Ascending aorta (tissue), 2 donors: Measurements from ENCODE around the gene CSNK1A1. TPM values are rescaled to one million over a fixed set of nuclear protein-coding genes. Genes with fewer than 3 reads are reported as not detected.

Experiments
- DNase-seq, 2 donors: peaks; one replicate each; pipeline ENCODE4 v3.0.0-alpha.2; 2019; ENCODE audit warnings: low spot score in 2 of 2
- H3K27ac ChIP-seq, 2 donors: fragments of 200-600 bp; sonication (generic); one replicate each; pipeline ENCODE4 v1.5.1; 2016 to 2017; ENCODE audit warnings: mild to moderate bottlenecking in 1 of 2
- H3K27me3 ChIP-seq: fragments of 200-600 bp; sonication (generic); one replicate; pipeline ENCODE4 v1.5.1; 2017
- H3K36me3 ChIP-seq, 2 donors: fragments of 200-600 bp; sonication (generic); one replicate each; pipeline ENCODE4 v1.5.1; 2016
- H3K4me1 ChIP-seq, 2 donors: fragments of 200-600 bp; sonication (generic); one replicate each; pipeline ENCODE4 v1.5.1; 2016 to 2017; ENCODE audit warnings: mild to moderate bottlenecking in 1 of 2
- H3K4me3 ChIP-seq, 2 donors: fragments of 200-600 bp; sonication (generic); one replicate each; pipeline ENCODE4 v1.5.1; 2016 to 2017; ENCODE audit warnings: mild to moderate bottlenecking in 1 of 2
- H3K9me3 ChIP-seq, 2 donors: fragments of 200-600 bp; sonication (generic); one replicate each; pipeline ENCODE4 v1.5.1; 2016
- intact Hi-C: fragments of 100-400 bp; cut with DNase I; formaldehyde crosslinking; loops from one replicate; pipeline ENCODE4 v1.15.1; 2023
- total RNA-seq: library from RNA; depleted of rRNA; stranded (reverse); fragments of >200 nt; gene quantifications from one replicate; pipeline ENCODE4 v1.1.0, GENCODE V29; 2016
- TF ChIP-seq, protein P1 (sequence below), 3 experiments: fragments of 200-600 bp in 2 of 3; fragments of 450-650 bp in 1 of 3; sonication (generic) in 2 of 3; IDR thresholded peaks; one replicate each; pipeline ENCODE4 v1.5.1; 2016 to 2019; ENCODE audit warnings: antibody characterized with exemption in 3 of 3, mild to moderate bottlenecking in 1 of 3, moderate library complexity in 1 of 3

CSNK1A1 gene
- total RNA-seq, 1 donor from 2014 or later: 219 TPM

GRCh38 chr5:149559706-149560105 is 8.5 kb upstream of the CSNK1A1 start:
- Histone ChIP-seq H3K4me3 (no peak overlapping the region), H3K36me3 (no peaks in the 10 kb centered on the region), H3K27ac (no peak overlapping the region), H3K9me3 (no peaks in the 10 kb centered on the region), H3K27me3 (no peaks in the 10 kb centered on the region), H3K4me1 (peaks cover 0 to 25% of the 10 kb centered on the region in 2 donors)
- intact Hi-C loops: loop anchor here (10.0 kb wide), 1 partner anchor 415 kb away; the partner anchor contains the start of gene ABLIM3
- no peak for DNase-seq
- TF ChIP-seq, protein P1, sequence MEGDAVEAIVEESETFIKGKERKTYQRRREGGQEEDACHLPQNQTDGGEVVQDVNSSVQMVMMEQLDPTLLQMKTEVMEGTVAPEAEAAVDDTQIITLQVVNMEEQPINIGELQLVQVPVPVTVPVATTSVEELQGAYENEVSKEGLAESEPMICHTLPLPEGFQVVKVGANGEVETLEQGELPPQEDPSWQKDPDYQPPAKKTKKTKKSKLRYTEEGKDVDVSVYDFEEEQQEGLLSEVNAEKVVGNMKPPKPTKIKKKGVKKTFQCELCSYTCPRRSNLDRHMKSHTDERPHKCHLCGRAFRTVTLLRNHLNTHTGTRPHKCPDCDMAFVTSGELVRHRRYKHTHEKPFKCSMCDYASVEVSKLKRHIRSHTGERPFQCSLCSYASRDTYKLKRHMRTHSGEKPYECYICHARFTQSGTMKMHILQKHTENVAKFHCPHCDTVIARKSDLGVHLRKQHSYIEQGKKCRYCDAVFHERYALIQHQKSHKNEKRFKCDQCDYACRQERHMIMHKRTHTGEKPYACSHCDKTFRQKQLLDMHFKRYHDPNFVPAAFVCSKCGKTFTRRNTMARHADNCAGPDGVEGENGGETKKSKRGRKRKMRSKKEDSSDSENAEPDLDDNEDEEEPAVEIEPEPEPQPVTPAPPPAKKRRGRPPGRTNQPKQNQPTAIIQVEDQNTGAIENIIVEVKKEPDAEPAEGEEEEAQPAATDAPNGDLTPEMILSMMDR (IDR thresholded peaks at IDR 0.05): no peak

DNA sequence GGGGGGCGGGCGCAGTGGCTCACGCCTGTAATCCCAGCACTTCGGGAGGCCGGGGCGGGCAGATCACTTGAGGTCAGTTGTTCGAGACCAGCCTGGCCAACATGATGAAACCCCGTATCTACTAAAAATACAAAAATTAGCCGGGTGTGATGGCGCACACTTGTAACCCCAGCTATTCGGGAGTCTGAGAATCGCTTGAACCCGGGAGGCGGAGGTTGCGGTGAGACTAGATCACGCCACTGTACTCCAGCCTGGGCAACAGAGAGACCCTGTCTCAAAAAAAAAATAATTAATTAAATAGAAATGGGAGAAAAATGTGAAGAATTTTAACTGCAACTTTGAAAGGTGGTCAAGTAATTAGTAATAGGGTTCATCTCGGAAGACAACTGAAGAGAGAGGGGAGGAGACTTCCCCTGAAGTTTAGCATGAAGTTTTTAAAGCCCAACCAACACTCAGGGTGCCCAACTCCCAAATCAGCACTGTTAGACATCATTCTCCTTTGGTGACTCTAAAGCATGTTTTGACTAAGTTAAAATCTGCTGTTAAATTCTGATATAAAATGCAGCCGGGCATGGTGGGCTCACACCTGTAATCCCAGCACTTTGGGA is 1.4 kb upstream of the CSNK1A1 start:
- intact Hi-C loops: no loop called here

DNA sequence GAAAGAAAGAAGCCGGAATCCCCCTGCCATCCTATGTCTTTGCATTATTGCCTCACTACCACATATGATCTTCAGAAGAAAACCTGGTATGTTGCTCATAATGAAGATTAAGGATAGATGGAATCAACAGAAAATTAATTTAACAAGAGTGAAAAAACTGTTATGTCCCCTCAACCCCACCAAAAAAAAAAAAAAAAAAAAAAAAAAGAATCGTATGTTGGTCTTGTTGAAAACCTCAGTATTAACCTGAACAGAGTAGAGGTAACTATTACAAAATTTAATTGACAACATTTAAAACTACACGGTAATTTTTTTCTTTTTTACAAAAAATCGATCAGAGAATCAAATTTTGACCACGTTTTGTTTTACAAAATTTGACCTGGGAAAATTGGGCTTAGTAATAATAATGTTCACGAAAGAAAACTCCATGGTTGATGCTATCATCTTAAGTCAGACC is 827 bp upstream of the CSNK1A1 start:
- TF ChIP-seq, protein P1 (IDR thresholded peaks at IDR 0.05): no peak
- Histone ChIP-seq H3K9me3 (no peaks in the 10 kb centered on the region), H3K4me1 (peaks cover 7 to 23% of the 10 kb centered on the region in 2 donors), H3K36me3 (peaks cover 4 to 10% of the 10 kb centered on the region in 2 donors), H3K27me3 (no peaks in the 10 kb centered on the region), H3K27ac (peak overlapping the region; percentile 95 to 98), H3K4me3 (peak overlapping the region; percentile 81 to 96)
- intact Hi-C loops: no loop called here
- DNase-seq: no peak

More for the DNA sequence above, 1.4 kb upstream of the CSNK1A1 start:
- Histone ChIP-seq H3K4me3 (no peak overlapping the region), H3K27me3 (no peaks in the 10 kb centered on the region), H3K4me1 (peaks cover 6 to 17% of the 10 kb centered on the region in 2 donors), H3K9me3 (no peaks in the 10 kb centered on the region), H3K27ac (peak overlapping the region in 1 of 2 donors; percentile 95), H3K36me3 (peaks cover 4 to 8% of the 10 kb centered on the region in 2 donors)
- no peak for DNase-seq
- TF ChIP-seq, protein P1 (IDR thresholded peaks at IDR 0.05): no peak

DNA sequence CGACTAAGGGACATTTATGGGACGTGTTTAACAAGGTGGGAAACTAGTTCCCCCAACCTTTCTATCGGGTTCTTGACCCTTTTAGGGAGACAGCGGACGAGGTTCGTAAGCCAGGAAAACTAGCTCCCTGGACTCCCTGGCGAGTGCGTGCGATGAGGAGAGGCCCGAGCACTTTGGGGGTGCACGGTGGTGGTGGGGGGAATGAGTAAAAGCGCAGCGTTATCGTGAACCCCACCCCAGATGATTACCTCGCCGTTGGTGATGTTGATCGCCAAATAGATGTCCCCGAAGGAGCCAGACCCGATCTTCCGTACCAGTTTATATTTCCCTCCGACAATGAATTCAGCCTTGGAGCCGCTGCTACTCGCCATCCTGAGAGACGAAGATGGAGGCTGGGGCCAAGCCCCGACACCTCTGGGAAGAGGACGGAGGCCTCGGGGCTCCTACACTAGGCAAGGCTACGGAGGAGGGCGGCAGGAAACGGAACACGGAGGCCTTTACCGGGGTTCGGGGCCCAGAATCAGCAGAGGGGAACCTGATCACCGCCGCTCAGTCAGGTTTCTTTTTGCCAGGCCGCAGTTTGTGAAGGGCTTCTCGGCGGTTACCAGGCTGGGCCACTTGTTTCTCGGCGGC is 529 bp downstream of the CSNK1A1 start:
- no peak for DNase-seq
- TF ChIP-seq, protein P1 (IDR thresholded peaks at IDR 0.05): no peak
- peaks cover 9 to 30% of the 10 kb centered on the region in 2 donors for H3K4me1 ChIP-seq
- H3K27ac ChIP-seq: peak overlapping the region; percentile 95 to 98
- no peaks in the 10 kb centered on the region for H3K27me3 ChIP-seq
- intact Hi-C loops: loop anchor here (1.0 kb wide), 3 partner anchors 12 to 108 kb away; no protein-coding TSS in a partner anchor
- H3K9me3 ChIP-seq: no peaks in the 10 kb centered on the region
- H3K4me3 ChIP-seq: peak overlapping the region; percentile 81 to 96
- peaks cover 12 to 13% of the 10 kb centered on the region in 2 donors for H3K36me3 ChIP-seq

GRCh38 chr5:149550268-149550583 is 1.0 kb downstream of the CSNK1A1 start:
- intact Hi-C loops: no loop called here

More at GRCh38 chr5:149550268-149550583, 1.0 kb downstream of the CSNK1A1 start:
- no peak for DNase-seq
- Histone ChIP-seq H3K9me3 (no peaks in the 10 kb centered on the region), H3K4me3 (peak overlapping the region; percentile 81 to 96), H3K27ac (peak overlapping the region; percentile 95 to 98), H3K27me3 (no peaks in the 10 kb centered on the region), H3K36me3 (peaks cover 17 to 18% of the 10 kb centered on the region in 2 donors), H3K4me1 (peaks cover 9 to 30% of the 10 kb centered on the region in 2 donors)
- TF ChIP-seq, protein P1 (IDR thresholded peaks at IDR 0.05): no peak
